Activated T-cell treated with anti-CD3 and anti-CD28 coated beads, Interleukin-2, amount 50 U/mL, for 24 hours (primary cell): Measurements from ENCODE around the gene SH3YL1.

Experiments
- DNase-seq: peaks from one replicate; pipeline ENCODE4 v3.0.0-alpha.2; 2020
- H3K27ac Mint-ChIP-seq: 2 replicates; pipeline ENCODE4 v1.8.0; 2020; ENCODE audit warnings: mild to moderate bottlenecking, mixed read lengths
- H3K27me3 Mint-ChIP-seq: 2 replicates; pipeline ENCODE4 v1.8.0; 2020; ENCODE audit warnings: mixed read lengths
- H3K36me3 Mint-ChIP-seq: 2 replicates; pipeline ENCODE4 v1.8.0; 2020; ENCODE audit warnings: low read depth, mixed read lengths
- H3K4me1 Mint-ChIP-seq: 2 replicates; pipeline ENCODE4 v1.8.0; 2020; ENCODE audit warnings: low read depth, mixed read lengths
- H3K4me3 Mint-ChIP-seq: 2 replicates; pipeline ENCODE4 v1.8.0; 2020; ENCODE audit warnings: mild to moderate bottlenecking, moderate library complexity, mixed read lengths
- H3K9me3 Mint-ChIP-seq: 2 replicates; pipeline ENCODE4 v1.8.0; 2020; ENCODE audit warnings: mixed read lengths

SH3YL1 gene

GRCh38 chr2:263774-264492 is at the start of gene SH3YL1:
Gene SH3YL1 (minus strand): TSS chr2:264032. CDS start chr2:263984, 48 bp downstream.
- Mint-ChIP-seq H3K4me1 (peaks cover 45% of the 10 kb centered on the region), H3K4me3 (peak within 1 kb of the TSS; percentile 97)
- peak; percentile 67 for DNase-seq

GRCh38 chr2:310994-311393 is 47.2 kb upstream of the SH3YL1 start:
- Mint-ChIP-seq H3K27me3 (peaks cover 5% of the 10 kb centered on the region), H3K27ac (no peak overlapping the region), H3K4me3 (no peak overlapping the region), H3K4me1 (no peaks in the 10 kb centered on the region), H3K36me3 (no peaks in the 10 kb centered on the region), H3K9me3 (no peaks in the 10 kb centered on the region)
- DNase-seq: no peak

More at GRCh38 chr2:263774-264492, at the start of gene SH3YL1:
- Mint-ChIP-seq H3K27ac (peak within 1 kb of the TSS; percentile 97), H3K27me3 (no peaks in the 10 kb centered on the region), H3K36me3 (peaks cover 75% of the 10 kb centered on the region), H3K9me3 (peaks cover 2% of the 10 kb centered on the region)

GRCh38 chr2:309954-310510 is 46.2 kb upstream of the SH3YL1 start:
- Mint-ChIP-seq H3K27ac (no peak overlapping the region), H3K27me3 (peaks cover 8% of the 10 kb centered on the region), H3K9me3 (no peaks in the 10 kb centered on the region), H3K4me1 (no peaks in the 10 kb centered on the region), H3K4me3 (no peak overlapping the region), H3K36me3 (no peaks in the 10 kb centered on the region)
- no peak for DNase-seq

- Mint-ChIP-seq H3K27me3 (peaks cover 8% of the 10 kb centered on the region), H3K27ac (no peak overlapping the region)
- no peak for DNase-seq
Measured at GRCh38 chr2:309148-309953, 45.5 kb upstream of the SH3YL1 start.

GRCh38 chr2:305366-305765 is 41.5 kb upstream of the SH3YL1 start:
- Mint-ChIP-seq H3K4me3 (no peak overlapping the region), H3K27me3 (peaks cover 2% of the 10 kb centered on the region), H3K27ac (no peak overlapping the region), H3K4me1 (no peaks in the 10 kb centered on the region), H3K36me3 (no peaks in the 10 kb centered on the region), H3K9me3 (peaks cover 8% of the 10 kb centered on the region)
- no peak for DNase-seq

More at GRCh38 chr2:309148-309953, 45.5 kb upstream of the SH3YL1 start:
- Mint-ChIP-seq H3K9me3 (no peaks in the 10 kb centered on the region), H3K4me3 (no peak overlapping the region), H3K36me3 (no peaks in the 10 kb centered on the region), H3K4me1 (no peaks in the 10 kb centered on the region)

GRCh38 chr2:296354-296753 is 32.5 kb upstream of the SH3YL1 start:
- Mint-ChIP-seq H3K4me1 (no peaks in the 10 kb centered on the region), H3K27ac (no peak overlapping the region), H3K4me3 (no peak overlapping the region), H3K27me3 (peaks cover 37% of the 10 kb centered on the region), H3K36me3 (no peaks in the 10 kb centered on the region), H3K9me3 (peaks cover 6% of the 10 kb centered on the region)
- no peak for DNase-seq

GRCh38 chr2:295090-295489 is 31.3 kb upstream of the SH3YL1 start:
- peaks cover under 1% of the 10 kb centered on the region for H3K4me1 Mint-ChIP-seq
- no peak for DNase-seq
- peaks cover 47% of the 10 kb centered on the region for H3K27me3 Mint-ChIP-seq
- H3K27ac Mint-ChIP-seq: no peak overlapping the region
- H3K36me3 Mint-ChIP-seq: no peaks in the 10 kb centered on the region
- H3K4me3 Mint-ChIP-seq: no peak overlapping the region
- no peaks in the 10 kb centered on the region for H3K9me3 Mint-ChIP-seq

GRCh38 chr2:290090-290722 is 26.4 kb upstream of the SH3YL1 start:
- DNase-seq: peak; percentile 59
- Mint-ChIP-seq H3K27me3 (peaks cover 50% of the 10 kb centered on the region), H3K36me3 (no peaks in the 10 kb centered on the region), H3K9me3 (no peaks in the 10 kb centered on the region), H3K27ac (no peak overlapping the region), H3K4me3 (peak overlapping the region; percentile 68), H3K4me1 (peaks cover 11% of the 10 kb centered on the region)

GRCh38 chr2:289362-290089 is 25.7 kb upstream of the SH3YL1 start:
- H3K4me3 Mint-ChIP-seq: peak overlapping the region; percentile 68
- H3K9me3 Mint-ChIP-seq: no peaks in the 10 kb centered on the region
- H3K4me1 Mint-ChIP-seq: peaks cover 11% of the 10 kb centered on the region
- no peaks in the 10 kb centered on the region for H3K36me3 Mint-ChIP-seq
- H3K27me3 Mint-ChIP-seq: peaks cover 43% of the 10 kb centered on the region
- peak; percentile 38 for DNase-seq
- no peak overlapping the region for H3K27ac Mint-ChIP-seq

- peaks cover 41% of the 10 kb centered on the region for H3K27me3 Mint-ChIP-seq
- no peaks in the 10 kb centered on the region for H3K36me3 Mint-ChIP-seq
- peaks cover 11% of the 10 kb centered on the region for H3K4me1 Mint-ChIP-seq
- H3K4me3 Mint-ChIP-seq: no peak overlapping the region
- H3K27ac Mint-ChIP-seq: no peak overlapping the region
- no peak for DNase-seq
- H3K9me3 Mint-ChIP-seq: no peaks in the 10 kb centered on the region
Measured at GRCh38 chr2:288758-289361, 25.0 kb upstream of the SH3YL1 start.

- peak within 1 kb of the TSS; percentile 39 for H3K4me3 Mint-ChIP-seq
- H3K27me3 Mint-ChIP-seq: peaks cover 41% of the 10 kb centered on the region
- no peak within 1 kb of the TSS for H3K27ac Mint-ChIP-seq
Measured at GRCh38 chr2:287911-288757, 24.3 kb upstream of the SH3YL1 start, which contains the start of gene ALKAL2. Gene ALKAL2 (minus strand): TSS chr2:288091. CDS start chr2:287835, 256 bp downstream.

GRCh38 chr2:287471-287885 is 23.6 kb upstream of the SH3YL1 start:
- Mint-ChIP-seq H3K27ac (no peak overlapping the region), H3K36me3 (peaks cover 12% of the 10 kb centered on the region), H3K4me1 (peaks cover 11% of the 10 kb centered on the region), H3K9me3 (no peaks in the 10 kb centered on the region), H3K27me3 (peaks cover 41% of the 10 kb centered on the region), H3K4me3 (peak overlapping the region; percentile 39)
- peak; percentile 42 for DNase-seq

More at GRCh38 chr2:287911-288757, 24.3 kb upstream of the SH3YL1 start, which contains the start of gene ALKAL2:
- Mint-ChIP-seq H3K36me3 (peaks cover 6% of the 10 kb centered on the region), H3K4me1 (peaks cover 11% of the 10 kb centered on the region), H3K9me3 (no peaks in the 10 kb centered on the region)
- peak; percentile 42 for DNase-seq
